ENCODE measurements around the gene EIF3M.
"Not testable (repeated sequence)": the region's sequence is repeated elsewhere in the genome, so short reads cannot be mapped to it uniquely, and the experiment has no call there.

Gene EIF3M

DNA sequence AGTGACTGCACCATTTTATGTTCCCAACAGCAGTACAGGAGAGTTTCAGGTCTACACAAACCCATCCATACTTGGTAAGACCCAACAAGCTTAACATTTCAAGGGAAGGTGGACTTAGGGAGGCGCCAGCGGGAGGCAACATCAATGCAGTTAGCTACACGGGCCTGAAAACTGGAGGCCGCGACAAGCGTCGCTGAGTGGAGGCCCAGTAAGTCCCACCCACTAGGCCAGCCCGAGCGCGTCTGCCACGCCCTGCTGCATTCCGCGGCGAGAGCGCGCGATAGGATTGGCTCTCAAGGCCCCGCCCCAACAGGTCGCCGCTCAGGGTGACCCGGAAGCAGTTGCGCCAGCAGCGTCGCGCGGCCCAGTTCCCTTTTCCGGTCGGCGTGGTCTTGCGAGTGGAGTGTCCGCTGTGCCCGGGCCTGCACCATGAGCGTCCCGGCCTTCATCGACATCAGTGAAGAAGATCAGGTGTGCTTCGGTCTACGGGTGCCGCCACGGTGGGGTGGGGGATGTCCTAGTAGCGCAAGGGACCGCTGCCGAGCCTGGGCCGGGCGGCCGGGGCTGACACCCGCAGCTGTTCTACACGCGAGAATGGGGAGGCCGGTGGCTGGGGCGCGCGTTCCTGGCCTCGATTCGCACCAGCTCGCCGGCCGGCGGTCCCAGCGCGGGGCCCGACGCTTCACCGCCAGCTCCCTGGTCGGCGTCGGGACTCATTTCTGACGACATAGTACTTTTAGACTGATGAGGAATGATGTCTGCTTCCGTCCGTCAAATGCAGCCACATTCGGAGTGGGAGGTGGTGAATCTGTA is at the start of gene EIF3M:
Gene EIF3M (plus strand): TSS at position 373 of the 813 bp plus-strand sequence. CDS start 57 bp downstream, at position 430.
- DNase-seq, result peak; percentile 88

DNA sequence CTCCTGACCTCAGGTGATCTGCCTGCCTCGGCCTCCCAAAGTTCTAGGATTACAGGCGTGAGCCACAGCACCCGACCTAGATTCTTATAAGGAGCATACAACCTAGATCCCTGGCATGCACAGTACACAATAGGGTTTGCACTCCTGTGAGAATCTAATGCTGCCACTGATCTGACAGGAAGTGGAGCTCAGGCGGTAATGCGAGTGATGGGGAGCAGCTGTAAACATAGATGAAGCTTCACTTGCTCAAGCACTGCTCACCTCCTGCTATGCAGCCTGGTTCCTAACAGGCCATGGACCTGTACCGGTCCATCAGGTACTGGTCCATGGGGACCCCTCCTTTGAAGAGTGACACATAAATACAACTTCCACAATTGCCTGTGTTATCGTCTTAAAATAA is 44.8 kb upstream of the EIF3M start:
- no peak for DNase-seq

DNA sequence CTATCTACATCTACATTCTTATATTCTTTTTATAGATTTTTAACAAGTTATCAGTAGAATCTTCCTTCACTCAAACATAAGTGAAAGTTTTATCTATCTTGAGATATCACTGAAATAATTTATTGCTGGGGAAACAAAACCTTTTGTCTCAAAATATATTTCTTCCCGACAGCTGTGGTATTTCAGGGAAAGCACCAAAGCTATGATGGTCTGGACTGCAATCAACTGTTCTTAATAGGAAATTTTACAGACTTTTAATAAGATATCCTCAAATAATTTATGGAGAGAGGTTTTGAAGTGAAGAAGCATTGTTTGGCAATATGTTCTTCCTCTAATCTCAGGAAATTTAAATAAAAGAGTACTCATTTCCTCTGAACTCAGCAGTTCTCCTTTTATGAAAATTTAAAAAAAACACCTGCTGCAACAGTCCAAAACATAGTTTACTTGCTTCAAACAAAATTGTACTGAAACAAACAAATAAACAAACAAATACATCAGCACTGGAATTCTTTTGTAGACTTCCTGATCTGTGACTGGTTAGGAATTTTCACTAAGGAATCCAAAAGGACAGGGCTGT is 33.9 kb upstream of the EIF3M start:
- DNase-seq, result no peak

DNA sequence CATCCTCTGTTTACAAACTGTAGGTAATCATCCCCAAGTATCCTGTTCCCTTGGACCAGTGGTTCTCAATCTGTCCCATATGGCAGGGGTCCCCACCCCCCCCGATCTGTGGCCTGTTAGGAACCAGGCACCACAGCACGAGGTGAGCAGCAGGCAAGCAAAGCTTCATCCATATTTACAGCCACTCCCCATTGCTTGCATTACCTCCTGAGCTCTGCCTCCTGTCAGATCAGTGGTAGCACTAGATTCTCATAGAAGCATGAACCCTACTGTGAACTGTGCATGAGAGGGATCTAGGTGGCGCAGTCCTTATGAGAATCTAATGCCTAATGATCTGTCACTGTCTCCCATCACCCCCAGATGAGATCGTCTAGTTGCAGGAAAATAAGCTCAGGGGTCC is 33.4 kb upstream of the EIF3M start:
- no peak for DNase-seq

DNA sequence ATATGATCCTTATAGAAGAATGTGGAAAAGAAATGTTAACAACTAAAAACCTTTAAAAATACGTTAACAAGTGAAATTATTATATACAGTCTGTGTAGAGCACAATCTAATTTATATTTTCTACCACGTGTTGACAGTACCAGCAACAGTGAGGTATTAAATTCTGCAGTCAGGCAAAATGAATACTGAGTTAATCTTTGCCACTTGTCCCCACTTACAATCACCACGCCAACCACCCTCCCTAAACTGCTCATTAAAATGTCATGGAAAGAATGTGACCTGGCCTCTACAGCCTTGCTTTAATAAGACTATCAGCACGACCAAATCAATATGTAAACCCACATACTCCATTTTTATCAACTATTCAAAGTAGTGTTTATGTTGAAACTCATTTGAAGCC is 28.5 kb upstream of the EIF3M start:
- DNase-seq, result no peak

DNA sequence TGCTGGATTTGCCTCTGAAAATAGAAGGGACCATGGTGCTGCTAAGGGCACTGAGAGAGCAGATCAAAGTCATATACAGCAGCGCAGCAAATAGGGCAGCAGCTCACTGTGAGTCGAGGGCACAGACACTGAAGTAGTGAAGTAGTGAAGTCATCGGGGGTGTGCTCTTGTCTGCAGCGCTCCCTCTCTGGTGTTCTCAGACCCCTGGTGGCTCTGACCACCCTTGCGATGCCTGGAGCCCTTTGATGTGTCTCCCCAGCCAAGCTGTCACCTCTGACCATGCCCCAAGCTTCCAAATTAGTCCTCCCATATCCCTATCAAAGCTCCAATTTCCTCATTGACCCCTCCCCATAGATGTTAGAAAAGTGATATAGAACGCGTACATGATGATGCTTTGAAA is 27.7 kb upstream of the EIF3M start:
- DNase-seq, result no peak

DNA sequence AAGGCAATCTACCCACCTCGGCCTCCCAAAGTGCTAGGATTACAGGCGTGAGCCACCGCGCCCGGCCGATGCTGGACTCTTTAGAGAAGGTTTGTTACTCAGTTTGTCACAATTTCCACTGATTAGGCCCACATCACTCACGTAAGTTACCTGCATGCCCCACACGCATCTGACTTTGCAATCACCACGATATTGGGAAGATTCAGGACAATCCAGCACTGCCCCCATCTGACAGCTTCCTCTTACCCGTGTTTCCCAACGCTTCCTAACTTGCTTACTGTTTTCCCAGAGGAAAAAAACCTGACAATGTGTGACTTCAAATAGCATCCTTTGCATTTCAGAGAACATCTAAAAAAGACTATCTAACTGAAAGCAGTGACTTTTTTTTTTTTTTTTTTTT is 21.8 kb upstream of the EIF3M start:
- DNase-seq, result no peak

DNA sequence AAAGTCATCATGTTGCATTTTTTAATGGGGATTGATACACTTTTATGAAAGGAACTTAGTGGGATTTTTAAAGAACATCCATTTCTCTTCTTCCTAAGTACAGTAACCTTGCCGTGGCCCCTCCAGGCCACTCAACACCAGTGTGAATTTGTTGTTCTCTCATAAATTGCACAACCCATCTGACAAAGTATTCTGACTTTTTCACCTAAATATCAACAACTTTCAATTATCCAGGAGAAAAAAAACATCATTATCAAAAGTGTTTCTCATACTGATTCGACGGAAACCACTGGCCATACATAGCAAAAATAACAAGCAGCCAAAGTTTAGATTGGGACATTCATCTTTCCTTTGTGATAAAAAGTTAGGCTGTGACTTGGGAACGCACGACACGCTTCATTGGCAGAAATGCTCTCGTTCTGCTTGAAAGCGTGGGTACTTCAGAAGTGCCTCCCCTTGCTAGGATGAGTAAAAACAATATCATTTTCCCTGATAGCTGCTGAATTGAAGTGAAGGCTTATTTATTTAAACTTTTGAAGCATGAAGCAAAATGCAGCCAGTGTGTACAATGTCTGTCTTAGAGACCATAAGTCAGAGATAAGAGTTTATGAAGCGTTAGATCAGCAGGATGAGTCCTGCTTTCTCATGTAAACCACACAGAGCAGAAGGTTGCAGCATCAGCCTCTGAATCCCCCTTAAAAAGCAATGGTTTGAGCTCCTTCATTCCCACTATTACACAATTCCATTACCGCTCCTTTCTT is 20.6 kb upstream of the EIF3M start:
- DNase-seq, result peak; percentile 97

DNA sequence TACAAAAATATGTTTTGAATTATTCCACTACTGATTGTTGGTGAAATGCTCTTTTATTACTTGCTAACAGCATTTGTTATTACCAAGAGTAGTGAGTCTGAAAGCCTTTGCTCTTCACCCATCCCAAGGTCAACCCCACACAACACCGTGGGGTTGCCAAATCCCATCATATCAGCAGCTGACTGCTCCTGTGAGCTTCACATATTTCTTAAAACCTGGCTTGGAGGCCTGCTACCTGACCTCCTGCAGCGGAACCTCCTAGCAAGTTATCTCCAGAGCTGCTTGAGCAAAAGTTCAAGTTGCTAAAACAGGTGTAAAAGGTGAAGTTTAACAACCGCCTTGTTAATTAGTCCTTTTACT is 20.1 kb upstream of the EIF3M start:
- DNase-seq, result peak; percentile 82

DNA sequence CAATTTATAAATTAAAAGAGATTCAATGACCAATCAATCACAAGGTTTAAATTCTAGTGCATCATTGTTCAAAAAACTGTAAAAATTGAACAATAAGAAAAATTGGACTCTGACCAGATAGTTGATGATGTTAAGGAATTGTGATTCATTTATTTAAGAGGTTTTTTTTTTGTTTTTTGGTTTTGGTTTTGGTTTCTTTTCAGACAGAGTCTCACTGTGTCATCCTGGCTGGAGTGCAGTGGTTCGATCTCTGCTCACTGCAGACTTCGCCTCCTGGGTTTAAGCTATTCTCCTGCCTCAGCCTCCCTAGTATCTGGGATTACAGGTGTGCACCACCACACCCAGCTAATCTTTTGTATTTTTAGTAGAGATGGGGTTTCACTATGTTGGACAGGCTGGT is 17.1 kb upstream of the EIF3M start:
- DNase-seq, result no peak

DNA sequence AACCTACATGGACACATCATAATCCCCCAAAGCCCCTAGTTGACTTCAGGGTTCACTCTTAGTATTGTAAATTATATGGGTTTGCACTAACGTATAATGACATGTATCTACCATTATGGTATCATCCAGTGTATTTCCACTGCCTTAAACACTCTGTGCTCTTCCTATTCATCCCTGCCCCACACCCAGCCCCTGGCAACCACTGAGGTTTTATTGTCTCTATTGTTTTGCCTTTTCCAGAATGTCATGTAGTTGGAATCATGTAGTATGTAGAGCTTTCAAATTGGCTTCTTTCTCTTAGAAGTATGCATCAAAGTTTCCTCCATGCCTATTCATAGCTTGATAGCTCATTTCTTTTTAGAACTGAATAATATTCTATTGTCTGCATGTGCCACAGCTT is 16.5 kb upstream of the EIF3M start:
- DNase-seq, result no peak

DNA sequence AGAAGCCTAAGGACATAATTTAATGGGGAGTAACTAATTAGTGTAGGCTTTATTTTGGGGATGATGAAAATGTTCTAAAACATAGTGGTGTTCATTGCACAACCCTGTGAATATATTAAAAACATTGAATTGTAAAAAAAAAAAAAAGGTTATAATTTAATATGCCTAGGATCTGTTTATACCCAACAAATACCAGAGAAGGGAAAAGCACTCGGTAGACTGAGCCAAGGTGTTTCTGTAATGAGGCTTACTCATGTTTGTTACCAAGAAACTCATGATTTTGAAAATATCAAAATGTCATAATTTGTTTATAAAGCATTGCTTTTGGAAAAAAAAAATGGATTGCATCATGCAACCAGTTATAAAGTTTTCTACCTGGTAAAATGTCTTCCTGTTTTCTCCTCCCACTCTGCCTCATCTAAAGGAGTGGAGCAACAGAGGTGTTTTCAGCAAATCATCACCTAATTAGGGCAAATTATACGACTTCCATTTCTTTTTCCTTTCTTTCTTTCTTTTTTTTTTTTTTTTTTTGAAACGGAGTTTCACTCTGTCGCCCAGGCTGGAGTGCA is 14.2 kb upstream of the EIF3M start:
- no peak for DNase-seq

DNA sequence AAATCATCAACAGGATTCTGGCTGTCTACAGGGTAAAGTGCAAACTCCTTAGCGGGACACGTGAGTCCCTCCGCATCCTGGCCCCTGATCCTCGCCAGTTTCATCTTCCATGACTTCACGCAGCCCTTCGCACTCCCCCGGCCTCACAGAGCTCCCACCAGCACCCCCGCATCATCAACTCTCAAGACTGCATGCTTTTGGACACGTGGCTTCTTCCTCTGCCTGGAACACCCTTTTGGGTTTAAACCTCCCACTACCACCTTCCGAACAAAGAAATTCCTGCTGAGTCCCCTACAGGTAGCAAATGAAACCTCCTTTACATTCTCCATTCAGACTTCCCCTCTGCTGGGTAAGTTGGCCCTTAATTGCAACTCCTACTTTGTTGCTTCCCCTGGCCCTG is 12.6 kb upstream of the EIF3M start:
- DNase-seq, result no peak

DNA sequence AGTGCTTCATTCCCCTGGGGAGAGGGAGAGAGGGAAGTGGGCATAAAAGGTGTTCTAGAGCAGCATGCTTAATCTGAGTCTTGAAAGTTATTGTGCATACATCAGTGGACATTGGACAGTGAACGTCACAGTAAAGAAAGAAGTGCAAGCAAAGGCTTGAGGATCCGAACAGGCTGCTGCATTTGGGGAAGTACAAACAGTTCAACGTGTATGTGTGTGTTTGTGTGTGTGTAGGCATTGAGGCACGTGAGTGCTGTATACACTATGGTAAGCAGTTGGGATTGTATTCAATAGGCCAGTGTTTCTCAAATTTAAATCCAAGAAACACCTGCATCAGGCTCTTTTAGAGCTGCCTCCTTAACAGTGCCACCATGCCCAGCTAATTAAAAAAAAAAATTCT is 10.4 kb upstream of the EIF3M start:
- DNase-seq, result no peak

DNA sequence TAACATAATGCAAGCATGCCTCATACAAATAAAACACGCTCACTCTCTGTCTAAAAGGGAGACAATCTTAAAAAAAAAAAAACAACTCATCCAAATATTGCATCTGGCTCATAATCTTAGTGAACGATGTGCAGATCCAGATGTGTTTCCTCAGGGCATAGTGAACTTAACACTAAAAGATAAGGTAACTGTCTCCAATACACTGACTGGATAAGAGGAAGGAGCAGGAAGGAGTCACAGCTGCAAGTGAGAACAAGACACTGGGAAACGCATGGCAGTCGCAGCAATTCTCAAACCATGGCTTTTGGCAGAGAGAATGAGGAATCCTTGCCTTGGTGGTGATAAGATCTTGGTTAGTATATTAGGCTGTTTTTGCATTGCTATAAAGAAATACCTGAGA is 9.2 kb upstream of the EIF3M start:
- no peak for DNase-seq

DNA sequence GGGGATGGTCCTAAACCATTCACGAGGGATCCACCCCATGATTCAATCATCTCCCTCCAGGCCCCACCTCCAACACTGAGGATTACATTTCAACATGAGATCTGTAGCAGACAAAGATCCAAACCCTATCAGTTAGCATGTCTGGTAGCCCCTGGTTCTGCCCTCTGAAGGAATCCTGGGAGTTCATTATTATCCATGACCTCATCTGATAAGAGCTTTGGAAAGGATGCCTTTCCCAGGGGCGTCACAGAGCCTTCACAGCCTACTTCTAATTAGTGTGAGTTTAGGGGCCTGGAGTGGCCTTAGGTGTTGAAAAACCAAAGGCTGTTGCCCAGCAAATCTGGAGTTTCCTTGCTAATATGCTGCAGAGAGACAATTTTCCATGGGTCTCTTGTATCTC is 8.6 kb upstream of the EIF3M start:
- no peak for DNase-seq

DNA sequence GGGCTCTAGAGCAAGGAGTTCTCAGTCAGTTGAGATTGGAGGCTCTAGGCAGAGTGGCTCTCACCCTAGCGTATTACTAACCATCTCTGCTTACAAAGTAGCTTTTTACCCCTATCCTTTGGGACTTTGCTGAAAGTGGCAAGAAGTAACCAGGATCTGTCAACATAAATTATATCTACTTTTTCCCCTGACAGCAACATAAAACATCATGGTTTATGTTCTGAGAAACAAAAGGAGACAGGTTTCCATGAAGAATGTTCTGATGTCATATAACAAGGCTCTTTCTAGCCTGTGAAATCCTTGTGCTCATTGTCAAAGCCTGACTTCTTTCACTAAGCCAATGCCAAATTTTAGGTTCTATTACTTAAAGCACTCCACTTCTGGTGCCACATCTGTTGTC is 7.2 kb upstream of the EIF3M start:
- no peak for DNase-seq

DNA sequence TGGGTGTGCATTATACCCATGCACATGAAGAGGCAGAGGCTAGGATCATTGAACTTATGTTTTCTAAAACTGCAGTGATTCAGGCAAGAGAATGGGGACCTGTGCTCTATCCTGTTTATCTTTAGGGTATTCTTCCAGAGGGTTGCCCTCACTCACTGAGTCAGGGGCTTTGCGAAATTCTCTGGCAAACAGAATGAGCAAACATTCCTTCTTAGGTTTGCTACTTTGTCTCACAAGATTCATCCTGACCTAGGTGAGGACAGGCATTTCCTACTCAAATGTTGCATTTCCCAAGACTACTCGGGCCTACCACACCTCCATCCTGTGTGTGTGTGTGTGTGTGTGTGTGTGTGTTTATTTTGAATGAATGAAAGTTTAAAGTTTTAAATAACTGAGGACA is 2.7 kb upstream of the EIF3M start:
- DNase-seq, result no peak

DNA sequence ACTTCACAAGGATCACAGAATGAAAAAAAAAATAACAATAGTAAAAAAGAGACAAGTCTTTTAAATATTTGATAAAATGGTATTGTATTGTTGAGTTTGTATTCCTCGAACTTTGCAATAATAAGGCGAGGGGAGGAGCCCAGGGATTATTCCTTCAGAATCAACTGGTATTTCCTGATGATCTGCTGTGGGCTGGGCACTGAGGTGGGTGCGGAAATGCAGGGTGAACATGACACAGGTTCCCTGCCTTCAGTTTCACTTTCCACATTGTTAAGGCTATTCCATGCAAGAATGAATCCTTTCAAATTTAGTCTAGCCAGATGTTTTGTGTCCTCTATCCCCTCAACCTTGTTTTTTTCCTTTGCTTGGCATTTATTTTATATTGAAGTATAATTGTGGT is 2.1 kb upstream of the EIF3M start:
- DNase-seq, result peak; percentile 40

DNA sequence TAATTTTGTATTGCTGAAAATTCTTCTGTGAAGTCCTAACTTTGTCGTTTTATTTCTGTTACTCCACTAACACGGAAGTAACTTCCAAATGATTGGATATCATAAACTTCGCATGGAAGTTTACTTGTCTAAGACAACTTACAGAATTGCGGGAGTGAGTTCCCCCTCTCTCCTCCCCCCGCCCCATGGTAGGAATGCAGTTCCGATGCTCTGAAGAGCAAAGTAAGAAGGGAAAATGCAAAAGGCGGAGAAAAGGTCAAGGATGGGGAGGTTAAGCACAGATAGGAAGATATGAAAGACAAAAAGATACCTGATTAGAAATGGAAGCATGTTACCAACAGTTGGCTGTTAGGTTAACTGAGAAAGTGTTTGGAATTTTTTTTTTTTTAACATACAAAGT is 1.3 kb downstream of the EIF3M start:
- DNase-seq, result peak; percentile 41

DNA sequence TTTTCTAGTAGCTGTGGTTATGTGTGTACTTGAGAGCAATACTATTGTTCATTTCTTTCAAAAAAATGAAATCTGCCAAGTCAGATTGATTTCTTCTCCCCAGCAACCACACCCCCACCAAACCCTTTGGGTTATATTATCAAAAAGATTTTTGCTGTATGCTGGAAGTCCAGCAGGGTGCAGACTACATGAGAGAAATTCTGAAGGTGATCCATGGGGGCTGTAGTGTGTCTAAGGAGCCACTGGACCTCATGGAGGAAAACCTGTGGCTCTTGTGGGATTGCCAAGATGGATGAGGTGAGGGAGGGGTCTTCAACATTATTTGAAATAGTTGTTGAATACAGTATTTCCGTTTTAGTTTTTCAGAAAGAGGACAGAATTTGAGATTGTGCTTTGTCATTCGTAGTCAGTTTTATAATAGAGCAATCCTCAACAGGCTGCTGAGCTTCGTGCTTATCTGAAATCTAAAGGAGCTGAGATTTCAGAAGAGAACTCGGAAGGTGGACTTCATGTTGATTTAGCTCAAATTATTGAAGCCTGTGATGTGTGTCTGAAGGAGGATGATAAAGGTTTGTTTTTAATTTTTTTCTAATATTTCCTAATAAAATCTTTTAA is 3.1 kb downstream of the EIF3M start:
- peak; percentile 54 for DNase-seq

DNA sequence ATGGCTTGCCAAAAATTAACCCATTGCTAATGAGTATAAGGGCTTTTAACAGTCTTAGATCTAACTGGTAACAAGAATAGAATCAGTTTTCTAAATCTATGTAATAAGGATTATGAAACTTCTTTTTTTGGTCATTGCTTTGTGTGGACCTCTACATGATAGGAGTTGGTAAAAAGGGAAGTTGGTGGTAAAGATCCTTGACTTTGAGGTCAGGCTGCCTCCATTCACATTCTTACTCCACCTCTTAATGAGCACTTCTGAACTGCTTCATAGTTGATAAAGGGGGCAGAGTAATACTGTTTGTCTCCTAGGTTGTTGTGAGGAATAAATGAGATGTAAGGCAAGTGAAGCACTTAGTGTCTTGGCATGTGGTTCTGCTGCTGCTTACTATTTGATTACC is 10.6 kb downstream of the EIF3M start:
- no peak for DNase-seq

DNA sequence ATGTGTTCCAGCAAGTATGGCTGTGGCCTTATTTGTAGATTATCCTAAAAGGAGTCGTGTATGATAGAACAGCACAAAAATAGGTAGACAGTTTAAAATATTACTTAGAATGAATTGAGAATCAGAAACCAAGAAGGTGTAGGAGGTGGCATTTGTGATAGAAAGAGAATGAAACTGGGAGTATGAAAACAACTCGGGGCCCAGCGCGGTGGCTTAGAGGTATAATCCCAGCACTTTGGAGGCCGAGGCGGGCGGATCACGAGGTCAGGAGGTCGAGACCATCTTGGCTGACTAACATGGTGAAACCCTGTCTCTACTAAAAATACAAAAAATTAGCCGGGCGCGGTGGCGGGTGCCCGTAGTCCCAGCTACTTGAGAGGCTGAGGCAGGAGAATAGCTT is 12.5 kb downstream of the EIF3M start:
- not testable (repeated sequence) for DNase-seq
